Effector memory CD8-positive, alpha-beta T cell (primary cell): ENCODE results near the gene SEMA3A.
"Not testable (repeated sequence)": the region's sequence is repeated elsewhere in the genome, so short reads cannot be mapped to it uniquely, and the experiment has no call there.

ENCODE experiments used
- ATAC-seq: fragments of 150-1000 bp; cut with Tn5 transposase; replicated peaks from 2 replicates; pipeline ENCODE4 v1.10.0; 2021; ENCODE audit warnings: mild to moderate bottlenecking, moderate library complexity
- DNase-seq, 3 experiments: peaks; one replicate each; pipeline ENCODE4 v3.0.0; 2021
- H3K27ac Mint-ChIP-seq, 2 donors: one replicate each; pipeline ENCODE4 v1.8.0; 2022; ENCODE audit warnings: mild to moderate bottlenecking in 2 of 2, mixed read lengths in 2 of 2, moderate library complexity in 2 of 2
- H3K27me3 Mint-ChIP-seq, 2 donors: one replicate each; pipeline ENCODE4 v1.8.0; 2022; ENCODE audit warnings: mixed read lengths in 2 of 2
- H3K36me3 Mint-ChIP-seq: one replicate; pipeline ENCODE4 v1.8.0; 2022; ENCODE audit warnings: mild to moderate bottlenecking, moderate library complexity, mixed read lengths; ENCODE audit not compliant: insufficient read depth
- H3K4me1 Mint-ChIP-seq, 2 donors: one replicate each; pipeline ENCODE4 v1.8.0; 2022; ENCODE audit warnings: low read depth in 2 of 2, mixed read lengths in 2 of 2
- H3K4me3 Mint-ChIP-seq, 2 donors: one replicate each; pipeline ENCODE4 v1.8.0; 2022; ENCODE audit warnings: mild to moderate bottlenecking in 2 of 2, mixed read lengths in 2 of 2, moderate library complexity in 2 of 2
- H3K9me3 Mint-ChIP-seq, 2 donors: one replicate each; pipeline ENCODE4 v1.8.0; 2022; ENCODE audit warnings: mixed read lengths in 2 of 2
- total RNA-seq, 9 experiments: gene quantifications; one replicate each; lab custom pipeline; 2026; lab: John Stamatoyannopoulos, UW

SEMA3A gene
- 0 to 0.84 (median 0) reads per million in 9 experiments for total RNA-seq

- H3K4me1 Mint-ChIP-seq: no peaks in the 10 kb centered on the region
- ATAC-seq (no peak), DNase-seq (no peak)
- H3K36me3 Mint-ChIP-seq: no peaks in the 10 kb centered on the region
- peak within 1 kb of the TSS in 1 of 2 donors; percentile 37 for H3K4me3 Mint-ChIP-seq
- H3K9me3 Mint-ChIP-seq: peaks cover 0 to 9% of the 10 kb centered on the region in 2 donors
- no peak within 1 kb of the TSS for H3K27ac Mint-ChIP-seq
- H3K27me3 Mint-ChIP-seq: no peaks in the 10 kb centered on the region
Observed at GRCh38 chr7:84194484-84195271, at the start of gene SEMA3A. SEMA3A (minus strand) TSS chr7:84194789; CDS start chr7:84194586, 203 bp downstream.

GRCh38 chr7:84243037-84243436 lies 48.4 kb upstream of the SEMA3A start:
- not testable (repeated sequence) for H3K4me1 Mint-ChIP-seq, H3K36me3 Mint-ChIP-seq, H3K4me3 Mint-ChIP-seq, ATAC-seq, DNase-seq, H3K27ac Mint-ChIP-seq, H3K27me3 Mint-ChIP-seq
- H3K9me3 Mint-ChIP-seq: peaks cover 18% of the 10 kb centered on the region in 2 donors

- Mint-ChIP-seq H3K27me3 (no peaks in the 10 kb centered on the region), H3K27ac (no peak overlapping the region), H3K4me3 (no peak overlapping the region), H3K36me3 (no peaks in the 10 kb centered on the region), H3K9me3 (peaks cover 18 to 22% of the 10 kb centered on the region in 2 donors), H3K4me1 (no peaks in the 10 kb centered on the region)
- ATAC-seq (no peak), DNase-seq (no peak)
Observed at GRCh38 chr7:84238596-84238995, 44.0 kb upstream of the SEMA3A start.

GRCh38 chr7:84237533-84238173 lies 43.1 kb upstream of the SEMA3A start:
- DNase-seq (no peak), ATAC-seq (no peak)
- no peaks in the 10 kb centered on the region for H3K4me1 Mint-ChIP-seq
- H3K9me3 Mint-ChIP-seq: peaks cover 15 to 19% of the 10 kb centered on the region in 2 donors
- H3K4me3 Mint-ChIP-seq: no peak overlapping the region
- no peaks in the 10 kb centered on the region for H3K36me3 Mint-ChIP-seq
- no peak overlapping the region for H3K27ac Mint-ChIP-seq
- no peaks in the 10 kb centered on the region for H3K27me3 Mint-ChIP-seq

GRCh38 chr7:84236398-84236797 lies 41.8 kb upstream of the SEMA3A start:
- no peaks in the 10 kb centered on the region for H3K27me3 Mint-ChIP-seq
- no peak for DNase-seq
- H3K27ac Mint-ChIP-seq: no peak overlapping the region

GRCh38 chr7:84232646-84233045 lies 38.1 kb upstream of the SEMA3A start:
- DNase-seq: no peak
- Mint-ChIP-seq H3K4me1 (no peaks in the 10 kb centered on the region), H3K36me3 (no peaks in the 10 kb centered on the region), H3K9me3 (peaks cover 18 to 19% of the 10 kb centered on the region in 2 donors), H3K27me3 (no peaks in the 10 kb centered on the region), H3K27ac (no peak overlapping the region), H3K4me3 (no peak overlapping the region)
- ATAC-seq: no peak

More at GRCh38 chr7:84236398-84236797, 41.8 kb upstream of the SEMA3A start:
- Mint-ChIP-seq H3K9me3 (peaks cover 16 to 17% of the 10 kb centered on the region in 2 donors), H3K36me3 (no peaks in the 10 kb centered on the region), H3K4me1 (no peaks in the 10 kb centered on the region), H3K4me3 (no peak overlapping the region)
- no peak for ATAC-seq

- peaks cover 16 to 18% of the 10 kb centered on the region in 2 donors for H3K9me3 Mint-ChIP-seq
- ATAC-seq: no peak
Observed at GRCh38 chr7:84231157-84231556, 36.6 kb upstream of the SEMA3A start.

GRCh38 chr7:84230491-84230890 lies 35.9 kb upstream of the SEMA3A start:
- Mint-ChIP-seq H3K4me1 (no peaks in the 10 kb centered on the region), H3K27me3 (no peaks in the 10 kb centered on the region), H3K27ac (no peak overlapping the region), H3K4me3 (no peak overlapping the region), H3K9me3 (peaks cover 12 to 18% of the 10 kb centered on the region in 2 donors), H3K36me3 (no peaks in the 10 kb centered on the region)
- no peak for DNase-seq
- no peak for ATAC-seq

More at GRCh38 chr7:84231157-84231556, 36.6 kb upstream of the SEMA3A start:
- H3K4me1 Mint-ChIP-seq: no peaks in the 10 kb centered on the region
- no peak overlapping the region for H3K27ac Mint-ChIP-seq
- no peak overlapping the region for H3K4me3 Mint-ChIP-seq
- DNase-seq: no peak
- H3K27me3 Mint-ChIP-seq: no peaks in the 10 kb centered on the region
- H3K36me3 Mint-ChIP-seq: no peaks in the 10 kb centered on the region

GRCh38 chr7:84228526-84228925 lies 33.9 kb upstream of the SEMA3A start:
- Mint-ChIP-seq H3K36me3 (no peaks in the 10 kb centered on the region), H3K4me3 (no peak overlapping the region), H3K9me3 (peaks cover 10 to 11% of the 10 kb centered on the region in 2 donors), H3K27ac (no peak overlapping the region), H3K27me3 (no peaks in the 10 kb centered on the region), H3K4me1 (no peaks in the 10 kb centered on the region)
- DNase-seq: no peak
- ATAC-seq: no peak

GRCh38 chr7:84226759-84227158 lies 32.2 kb upstream of the SEMA3A start:
- H3K36me3 Mint-ChIP-seq: no peaks in the 10 kb centered on the region
- ATAC-seq (no peak), DNase-seq (no peak)
- peaks cover 10 to 13% of the 10 kb centered on the region in 2 donors for H3K9me3 Mint-ChIP-seq
- H3K27me3 Mint-ChIP-seq: no peaks in the 10 kb centered on the region
- H3K4me1 Mint-ChIP-seq: no peaks in the 10 kb centered on the region
- no peak overlapping the region for H3K4me3 Mint-ChIP-seq
- H3K27ac Mint-ChIP-seq: no peak overlapping the region

GRCh38 chr7:84224505-84224904 lies 29.9 kb upstream of the SEMA3A start:
- H3K4me3 Mint-ChIP-seq: no peak overlapping the region
- H3K9me3 Mint-ChIP-seq: peaks cover 0 to 8% of the 10 kb centered on the region in 2 donors
- DNase-seq (no peak), ATAC-seq (no peak)
- H3K27me3 Mint-ChIP-seq: no peaks in the 10 kb centered on the region
- H3K4me1 Mint-ChIP-seq: no peaks in the 10 kb centered on the region
- no peaks in the 10 kb centered on the region for H3K36me3 Mint-ChIP-seq
- H3K27ac Mint-ChIP-seq: no peak overlapping the region

GRCh38 chr7:84219310-84219709 lies 24.7 kb upstream of the SEMA3A start:
- Mint-ChIP-seq H3K9me3 (peaks cover 0 to 5% of the 10 kb centered on the region in 2 donors), H3K27me3 (no peaks in the 10 kb centered on the region), H3K36me3 (peaks cover 3% of the 10 kb centered on the region), H3K27ac (no peak overlapping the region), H3K4me1 (no peaks in the 10 kb centered on the region), H3K4me3 (no peak overlapping the region)
- ATAC-seq (no peak), DNase-seq (no peak)

- Mint-ChIP-seq H3K4me1 (no peaks in the 10 kb centered on the region), H3K27ac (no peak overlapping the region), H3K27me3 (no peaks in the 10 kb centered on the region), H3K4me3 (no peak overlapping the region), H3K36me3 (peaks cover 3% of the 10 kb centered on the region), H3K9me3 (peaks cover 0 to 5% of the 10 kb centered on the region in 2 donors)
- ATAC-seq: no peak
- no peak for DNase-seq
Observed at GRCh38 chr7:84218681-84219080, 24.1 kb upstream of the SEMA3A start.

- no peak for DNase-seq
- Mint-ChIP-seq H3K4me3 (no peak overlapping the region), H3K9me3 (peaks cover 0 to 2% of the 10 kb centered on the region in 2 donors), H3K27me3 (no peaks in the 10 kb centered on the region), H3K27ac (no peak overlapping the region), H3K36me3 (peaks cover 3% of the 10 kb centered on the region), H3K4me1 (no peaks in the 10 kb centered on the region)
- no peak for ATAC-seq
Observed at GRCh38 chr7:84216472-84216871, 21.9 kb upstream of the SEMA3A start.
